ENCODE data around the gene UGT1A10. TPM values are rescaled to one million over a fixed set of nuclear protein-coding genes. Genes with fewer than 3 reads are reported as not detected.

Gene UGT1A10
- total RNA-seq, 2 donors from 2014 or later, result not detected

- no peaks in the 10 kb centered on the region for H3K36me3 Mint-ChIP-seq (ENCODE audit: insufficient read depth in 2 of 2)
- no peaks in the 10 kb centered on the region for H3K27me3 Mint-ChIP-seq (ENCODE audit: low read depth)
- ATAC-seq (replicated peaks in 1 of 2), result no peak
- no peak for DNase-seq
- H3K9me3 Mint-ChIP-seq, result peaks cover under 1 to 2% of the 10 kb centered on the region in 2 donors
- H3K4me3 Mint-ChIP-seq, result no peak overlapping the region
- no peaks in the 10 kb centered on the region for H3K4me1 Mint-ChIP-seq (ENCODE audit: low read depth)
- H3K27ac Mint-ChIP-seq, result no peak overlapping the region
Observed at GRCh38 chr2:233791151-233791882, 155.1 kb downstream of the UGT1A10 start.

GRCh38 chr2:233791883-233792329, 155.7 kb downstream of the UGT1A10 start:
- H3K27ac Mint-ChIP-seq, result no peak overlapping the region
- ATAC-seq (replicated peaks in 1 of 2) (no peak), DNase-seq (no peak)
- no peaks in the 10 kb centered on the region for H3K4me1 Mint-ChIP-seq (ENCODE audit: low read depth)
- H3K27me3 Mint-ChIP-seq (ENCODE audit: low read depth), result no peaks in the 10 kb centered on the region
- H3K4me3 Mint-ChIP-seq, result no peak overlapping the region
- H3K9me3 Mint-ChIP-seq, result no peaks in the 10 kb centered on the region
- H3K36me3 Mint-ChIP-seq (ENCODE audit: insufficient read depth in 2 of 2), result no peaks in the 10 kb centered on the region

GRCh38 chr2:233792720-233793119, 156.5 kb downstream of the UGT1A10 start:
- Mint-ChIP-seq H3K4me3 (no peak overlapping the region), H3K27ac (no peak overlapping the region), H3K4me1 (ENCODE audit: low read depth) (no peaks in the 10 kb centered on the region), H3K9me3 (no peaks in the 10 kb centered on the region), H3K27me3 (ENCODE audit: low read depth) (no peaks in the 10 kb centered on the region), H3K36me3 (ENCODE audit: insufficient read depth in 2 of 2) (no peaks in the 10 kb centered on the region)
- ATAC-seq (replicated peaks in 1 of 2) (no peak), DNase-seq (no peak)

GRCh38 chr2:233793465-233794127, 157.3 kb downstream of the UGT1A10 start:
- DNase-seq, result no peak
- no peaks in the 10 kb centered on the region for H3K9me3 Mint-ChIP-seq

GRCh38 chr2:233794128-233794658, 157.9 kb downstream of the UGT1A10 start:
- Mint-ChIP-seq H3K27ac (no peak overlapping the region), H3K9me3 (no peaks in the 10 kb centered on the region), H3K27me3 (ENCODE audit: low read depth) (no peaks in the 10 kb centered on the region), H3K4me3 (no peak overlapping the region), H3K4me1 (ENCODE audit: low read depth) (no peaks in the 10 kb centered on the region), H3K36me3 (ENCODE audit: insufficient read depth in 2 of 2) (no peaks in the 10 kb centered on the region)
- ATAC-seq (replicated peaks in 1 of 2) (no peak), DNase-seq (no peak)

More at GRCh38 chr2:233793465-233794127, 157.3 kb downstream of the UGT1A10 start:
- no peaks in the 10 kb centered on the region for H3K4me1 Mint-ChIP-seq (ENCODE audit: low read depth)
- no peak overlapping the region for H3K27ac Mint-ChIP-seq
- no peaks in the 10 kb centered on the region for H3K36me3 Mint-ChIP-seq (ENCODE audit: insufficient read depth in 2 of 2)
- no peak overlapping the region for H3K4me3 Mint-ChIP-seq
- no peak for ATAC-seq (replicated peaks in 1 of 2)
- no peaks in the 10 kb centered on the region for H3K27me3 Mint-ChIP-seq (ENCODE audit: low read depth)

- Mint-ChIP-seq H3K27me3 (ENCODE audit: low read depth) (no peaks in the 10 kb centered on the region), H3K36me3 (ENCODE audit: insufficient read depth in 2 of 2) (no peaks in the 10 kb centered on the region), H3K9me3 (peaks cover 0 to 4% of the 10 kb centered on the region in 2 donors)
Observed at GRCh38 chr2:233795735-233796171, 159.5 kb downstream of the UGT1A10 start.

GRCh38 chr2:233796254-233796653, 160.0 kb downstream of the UGT1A10 start:
- H3K27me3 Mint-ChIP-seq (ENCODE audit: low read depth), result no peaks in the 10 kb centered on the region
- DNase-seq (no peak), ATAC-seq (replicated peaks in 1 of 2) (no peak)
- no peak overlapping the region for H3K4me3 Mint-ChIP-seq
- H3K4me1 Mint-ChIP-seq (ENCODE audit: low read depth), result no peaks in the 10 kb centered on the region
- no peaks in the 10 kb centered on the region for H3K36me3 Mint-ChIP-seq (ENCODE audit: insufficient read depth in 2 of 2)
- H3K27ac Mint-ChIP-seq, result no peak overlapping the region
- H3K9me3 Mint-ChIP-seq, result peaks cover 0 to 4% of the 10 kb centered on the region in 2 donors

More at GRCh38 chr2:233795735-233796171, 159.5 kb downstream of the UGT1A10 start:
- Mint-ChIP-seq H3K4me3 (no peak overlapping the region), H3K27ac (no peak overlapping the region), H3K4me1 (ENCODE audit: low read depth) (no peaks in the 10 kb centered on the region)
- no peak for ATAC-seq (replicated peaks in 1 of 2)
- DNase-seq, result no peak

- Mint-ChIP-seq H3K36me3 (ENCODE audit: insufficient read depth in 2 of 2) (no peaks in the 10 kb centered on the region), H3K27me3 (ENCODE audit: low read depth) (peaks cover 9% of the 10 kb centered on the region), H3K4me3 (no peak overlapping the region), H3K27ac (no peak overlapping the region), H3K9me3 (peaks cover 0 to 4% of the 10 kb centered on the region in 2 donors), H3K4me1 (ENCODE audit: low read depth) (no peaks in the 10 kb centered on the region)
- DNase-seq, result no peak
- no peak for ATAC-seq (replicated peaks in 1 of 2)
Observed at GRCh38 chr2:233798335-233799086, 162.3 kb downstream of the UGT1A10 start.

GRCh38 chr2:233799087-233799665, 162.9 kb downstream of the UGT1A10 start:
- Mint-ChIP-seq H3K36me3 (ENCODE audit: insufficient read depth in 2 of 2) (no peaks in the 10 kb centered on the region), H3K27me3 (ENCODE audit: low read depth) (peaks cover 15% of the 10 kb centered on the region), H3K4me1 (ENCODE audit: low read depth) (no peaks in the 10 kb centered on the region), H3K27ac (no peak overlapping the region), H3K9me3 (peaks cover 0 to 4% of the 10 kb centered on the region in 2 donors), H3K4me3 (no peak overlapping the region)
- DNase-seq (no peak), ATAC-seq (replicated peaks in 1 of 2) (no peak)

GRCh38 chr2:233799716-233800115, 163.5 kb downstream of the UGT1A10 start:
- Mint-ChIP-seq H3K4me3 (no peak overlapping the region), H3K36me3 (ENCODE audit: insufficient read depth in 2 of 2) (no peaks in the 10 kb centered on the region), H3K4me1 (ENCODE audit: low read depth) (no peaks in the 10 kb centered on the region), H3K9me3 (peaks cover 0 to 4% of the 10 kb centered on the region in 2 donors), H3K27ac (no peak overlapping the region), H3K27me3 (ENCODE audit: low read depth) (peaks cover 17% of the 10 kb centered on the region)
- no peak for DNase-seq
- ATAC-seq (replicated peaks in 1 of 2), result no peak

GRCh38 chr2:233800208-233800607, 164.0 kb downstream of the UGT1A10 start:
- DNase-seq (no peak), ATAC-seq (replicated peaks in 1 of 2) (no peak)
- H3K4me1 Mint-ChIP-seq (ENCODE audit: low read depth), result no peaks in the 10 kb centered on the region
- H3K36me3 Mint-ChIP-seq (ENCODE audit: insufficient read depth in 2 of 2), result no peaks in the 10 kb centered on the region
- H3K9me3 Mint-ChIP-seq, result peaks cover 0 to 4% of the 10 kb centered on the region in 2 donors
- H3K27ac Mint-ChIP-seq, result no peak overlapping the region
- H3K27me3 Mint-ChIP-seq (ENCODE audit: low read depth), result peaks cover 17% of the 10 kb centered on the region
- H3K4me3 Mint-ChIP-seq, result no peak overlapping the region

GRCh38 chr2:233801357-233802131, 165.3 kb downstream of the UGT1A10 start:
- no peaks in the 10 kb centered on the region for H3K36me3 Mint-ChIP-seq (ENCODE audit: insufficient read depth in 2 of 2)
- H3K27ac Mint-ChIP-seq, result no peak overlapping the region
- H3K9me3 Mint-ChIP-seq, result peaks cover 0 to 4% of the 10 kb centered on the region in 2 donors
- H3K4me3 Mint-ChIP-seq, result no peak overlapping the region
- peak; percentile 55 to 59 for ATAC-seq (replicated peaks in 1 of 2)
- H3K4me1 Mint-ChIP-seq (ENCODE audit: low read depth), result no peaks in the 10 kb centered on the region
- peak; percentile 6 to 15 for DNase-seq
- H3K27me3 Mint-ChIP-seq (ENCODE audit: low read depth), result peaks cover 17% of the 10 kb centered on the region

Measured in activated T-cell treated with anti-CD3 and anti-CD28 coated beads, Interleukin-2, amount 50 U/mL, for 72 hours (primary cell).